HepG2 (cell line): ENCODE measurements around the gene FBXW12. TPM values are rescaled to one million over a fixed set of nuclear protein-coding genes. Genes with fewer than 3 reads are reported as not detected.
A peak's percentile ranks its signal among the peaks of the same experiment; 100 is the strongest.

ENCODE experiments used
- ATAD3A ChIP-seq: sonication (generic); formaldehyde crosslinking; IDR thresholded peaks from 2 replicates; pipeline ENCODE4 v1.4.0; 2020; ENCODE audit warnings: missing genetic modification reagents
- EHMT2 ChIP-seq: fragments of 200-600 bp; sonication (generic); IDR thresholded peaks from 2 replicates; pipeline ENCODE4 v1.7.0; 2017; ENCODE audit warnings: antibody characterized with exemption, low read depth, low read length, borderline replicate concordance
- ELF4 ChIP-seq: sonication (generic); formaldehyde crosslinking; IDR thresholded peaks from 2 replicates; pipeline ENCODE4 v1.5.0; 2020; ENCODE audit warnings: missing genetic modification reagents, mild to moderate bottlenecking, moderate library complexity, borderline replicate concordance
- ETV6 ChIP-seq: sonication (generic); formaldehyde crosslinking; conservative IDR thresholded peaks from 2 replicates; pipeline ENCODE4 v1.4.0; 2020; ENCODE audit warnings: missing genetic modification reagents
- HOXA7 ChIP-seq: sonication (generic); formaldehyde crosslinking; IDR thresholded peaks from 2 replicates; pipeline ENCODE4 v1.8.1; 2022; ENCODE audit warnings: mild to moderate bottlenecking, missing genetic modification reagents, moderate library complexity
- IRX3 ChIP-seq: sonication (generic); formaldehyde crosslinking; IDR thresholded peaks from 2 replicates; pipeline ENCODE4 v1.8.1; 2023; ENCODE audit warnings: mild to moderate bottlenecking, low read depth, missing genetic modification reagents, borderline replicate concordance
- KLF16 ChIP-seq, 2 experiments: sonication (generic) in 1 of 2; formaldehyde crosslinking in 1 of 2; IDR thresholded peaks; 2 replicates each; pipeline versions ENCODE4 v1.6.1 to v1.8.0; 2016 to 2023; ENCODE audit warnings: missing genetic modification reagents in 2 of 2, missing compliant biosample characterization in 1 of 2
- KMT2B ChIP-seq: IDR thresholded peaks from 2 replicates; pipeline ENCODE4 v1.6.1; 2016; ENCODE audit warnings: missing genetic modification reagents, missing compliant biosample characterization
- MEIS1 ChIP-seq: sonication (generic); formaldehyde crosslinking; IDR thresholded peaks from 2 replicates; pipeline ENCODE4 v1.9.0; 2021; ENCODE audit warnings: mild to moderate bottlenecking, missing genetic modification reagents, moderate library complexity, borderline replicate concordance
- MTF2 ChIP-seq: sonication (generic); formaldehyde crosslinking; IDR thresholded peaks from 2 replicates; pipeline ENCODE4 v1.5.0; 2020; ENCODE audit warnings: missing genetic modification reagents, borderline replicate concordance
- MXD4 ChIP-seq: IDR thresholded peaks from 2 replicates; pipeline ENCODE4 v1.6.1; 2016; ENCODE audit warnings: mild to moderate bottlenecking, missing biosample characterization, missing genetic modification reagents
- MZF1 ChIP-seq: sonication (generic); formaldehyde crosslinking; IDR thresholded peaks from 2 replicates; pipeline ENCODE4 v1.8.1; 2023; ENCODE audit warnings: mild to moderate bottlenecking, missing genetic modification reagents, borderline replicate concordance
- PAF1 ChIP-seq: IDR thresholded peaks from 2 replicates; pipeline ENCODE4 v1.6.1; 2016; ENCODE audit warnings: missing genetic modification reagents, missing compliant biosample characterization
- PAWR ChIP-seq: sonication (generic); formaldehyde crosslinking; IDR thresholded peaks from 2 replicates; pipeline ENCODE4 v1.4.0; 2020; ENCODE audit warnings: missing genetic modification reagents, mild to moderate bottlenecking, borderline replicate concordance
- RAD21 ChIP-seq: fragments of 450-650 bp; formaldehyde crosslinking; IDR thresholded peaks from 2 replicates; pipeline ENCODE4 v1.5.0; 2020; ENCODE audit warnings: mild to moderate bottlenecking
- SAFB2 ChIP-seq: sonication (generic); formaldehyde crosslinking; IDR thresholded peaks from 2 replicates; pipeline ENCODE4 v1.5.1; 2020; ENCODE audit warnings: missing genetic modification reagents, low read depth, mild to moderate bottlenecking, borderline replicate concordance
- SETDB1 ChIP-seq: sonication (generic); formaldehyde crosslinking; IDR thresholded peaks from 2 replicates; pipeline ENCODE4 v1.5.1; 2020; ENCODE audit warnings: missing genetic modification reagents, mild to moderate bottlenecking, borderline replicate concordance
- YEATS4 ChIP-seq: sonication (generic); formaldehyde crosslinking; IDR thresholded peaks from 2 replicates; pipeline ENCODE4 v1.4.0; 2020; ENCODE audit warnings: missing genetic modification reagents, borderline replicate concordance
- ZBTB7B ChIP-seq: sonication (generic); formaldehyde crosslinking; IDR thresholded peaks from 2 replicates; pipeline ENCODE4 v1.4.0; 2020; ENCODE audit warnings: missing genetic modification reagents
- ZFY ChIP-seq: sonication (generic); formaldehyde crosslinking; IDR thresholded peaks from 2 replicates; pipeline ENCODE4 v1.4.0; 2020; ENCODE audit warnings: missing genetic modification reagents
- ZMYM4 ChIP-seq: sonication (generic); formaldehyde crosslinking; IDR thresholded peaks from 2 replicates; pipeline ENCODE4 v1.8.1; 2023; ENCODE audit warnings: mild to moderate bottlenecking, missing genetic modification reagents
- ZNF34 ChIP-seq: sonication (generic); formaldehyde crosslinking; IDR thresholded peaks from 2 replicates; pipeline ENCODE4 v1.4.0; 2020; ENCODE audit warnings: mild to moderate bottlenecking, missing genetic modification reagents, borderline replicate concordance
- ZNF350 ChIP-seq: sonication (generic); formaldehyde crosslinking; IDR thresholded peaks from 2 replicates; pipeline ENCODE4 v1.4.0; 2020; ENCODE audit warnings: mild to moderate bottlenecking, low read depth, missing genetic modification reagents, borderline replicate concordance
- ZNF644 ChIP-seq: IDR thresholded peaks from 2 replicates; pipeline ENCODE4 v1.6.1; 2016; ENCODE audit warnings: low read depth
- ZNF652 ChIP-seq: IDR thresholded peaks from 2 replicates; pipeline ENCODE4 v1.6.1; 2016; ENCODE audit warnings: low read depth, borderline replicate concordance
- polyA plus RNA-seq, 8 experiments: library from polyadenylated mRNA; depleted of rRNA in 3 of 8; stranded (reverse) in 7 of 8; unstranded in 1 of 8; fragments of >200 nt; fragmentation: Illumina TruSeq in 4 of 8; extraction: Trizol in 4 of 8; gene quantifications; 2 replicates each; pipeline versions ENCODE4 v1.2.1 to v1.2.3, GENCODE V29; 2011 to 2016; ENCODE audit warnings: low read depth in 4 of 8, missing spikeins in 1 of 8, mixed read lengths in 1 of 8; ENCODE audit not compliant: insufficient read depth in 1 of 8
- total RNA-seq, 5 experiments: library from RNA; depleted of rRNA; stranded (reverse); fragments of >200 nt; fragmentation: Illumina TruSeq; extraction: Trizol; gene quantifications; 2 replicates each; pipeline ENCODE4 v1.2.3, GENCODE V29; 2016; ENCODE audit warnings: low read depth in 1 of 5
- TF ChIP-seq, protein P1 (sequence below): sonication (generic); formaldehyde crosslinking; IDR thresholded peaks from 2 replicates; pipeline ENCODE4 v1.4.0; 2020; ENCODE audit warnings: missing genetic modification reagents
- TF ChIP-seq, protein P2 (sequence below): sonication (generic); formaldehyde crosslinking; IDR thresholded peaks from 2 replicates; pipeline ENCODE4 v1.4.0; 2020; ENCODE audit warnings: missing genetic modification reagents

The FBXW12 gene
- total and polyA plus RNA-seq, 2 of the 13 experiments (the other 11 are each of a cell fraction or from before 2014, with no cell fraction given): not detected

DNA sequence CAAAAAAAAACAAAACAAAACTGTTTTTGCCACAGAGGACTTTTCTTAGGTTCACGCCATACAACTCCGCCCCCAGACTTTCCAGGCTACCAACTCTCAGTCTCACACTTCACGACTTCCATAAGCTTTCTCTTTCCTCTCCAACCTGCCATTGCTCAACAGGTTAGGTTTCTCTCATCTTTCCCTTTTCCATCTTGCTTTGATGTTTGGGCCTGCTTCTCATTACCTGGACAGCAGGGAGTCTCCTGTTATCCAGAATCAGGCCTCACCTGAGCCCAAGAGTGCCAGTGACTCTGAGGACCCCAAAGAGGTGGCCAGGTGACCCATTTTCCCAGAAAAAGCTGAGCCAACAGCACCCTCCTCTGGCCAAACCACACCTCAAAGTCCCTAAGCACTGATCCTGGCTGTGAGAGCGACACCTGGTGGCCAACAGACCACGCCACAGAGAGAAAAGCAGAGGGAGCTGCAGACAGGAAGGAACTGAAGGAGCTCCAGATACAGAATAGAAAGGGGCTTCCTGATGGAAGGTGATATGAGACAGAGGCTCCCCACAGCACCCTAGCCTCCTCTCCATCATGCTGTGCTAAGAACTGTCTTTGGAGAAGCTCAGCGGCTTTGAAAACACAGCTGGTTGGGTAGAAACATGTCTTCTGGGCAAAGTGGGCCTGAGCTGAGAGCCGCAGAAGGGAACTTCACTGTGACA lies 63.9 kb downstream of the FBXW12 start (continued):
- TF ChIP-seq KLF16 (CRISPR knock-in tag; IDR thresholded peaks at IDR 0.05) (peak in 1 of 2 experiments; percentile 81; a peak in 2 of 4 replicates), ZNF644 (CRISPR knock-in tag) (no peak), ZBTB7B (peak; percentile 65; the same call in 1 of the 2 replicates), MXD4 (CRISPR knock-in tag) (0 out of 2 replicates have a peak, but pooled peaks have one; percentile 18), KMT2B (peak; percentile 34; the same call in 1 of the 2 replicates), ELF4 (CRISPR knock-in tag) (no peak), MTF2 (CRISPR knock-in tag) (no peak), ZNF350 (CRISPR knock-in tag) (peak; percentile 68), EHMT2 (no peak), ZMYM4 (peak; percentile 62), IRX3 (CRISPR knock-in tag) (no peak), PAWR (CRISPR knock-in tag) (no peak), YEATS4 (CRISPR knock-in tag) (0 out of 2 replicates have a peak, but pooled peaks have one; percentile 31), SAFB2 (CRISPR knock-in tag) (no peak), SETDB1 (no peak), MEIS1 (CRISPR knock-in tag) (no peak), HOXA7 (CRISPR knock-in tag) (no peak), RAD21 (CRISPR knock-in tag) (peak; percentile 97), ZNF34 (CRISPR knock-in tag) (no peak), ZNF652 (CRISPR knock-in tag) (no peak), PAF1 (CRISPR knock-in tag) (no peak), MZF1 (CRISPR knock-in tag) (no peak), ATAD3A (CRISPR knock-in tag) (no peak), ZFY (CRISPR knock-in tag) (0 out of 2 replicates have a peak, but pooled peaks have one; percentile 9), ETV6 (CRISPR knock-in tag) (no peak)
- TF ChIP-seq, protein P1, sequence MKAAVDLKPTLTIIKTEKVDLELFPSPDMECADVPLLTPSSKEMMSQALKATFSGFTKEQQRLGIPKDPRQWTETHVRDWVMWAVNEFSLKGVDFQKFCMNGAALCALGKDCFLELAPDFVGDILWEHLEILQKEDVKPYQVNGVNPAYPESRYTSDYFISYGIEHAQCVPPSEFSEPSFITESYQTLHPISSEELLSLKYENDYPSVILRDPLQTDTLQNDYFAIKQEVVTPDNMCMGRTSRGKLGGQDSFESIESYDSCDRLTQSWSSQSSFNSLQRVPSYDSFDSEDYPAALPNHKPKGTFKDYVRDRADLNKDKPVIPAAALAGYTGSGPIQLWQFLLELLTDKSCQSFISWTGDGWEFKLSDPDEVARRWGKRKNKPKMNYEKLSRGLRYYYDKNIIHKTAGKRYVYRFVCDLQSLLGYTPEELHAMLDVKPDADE (CRISPR knock-in tag): no peak
- TF ChIP-seq, protein P2, sequence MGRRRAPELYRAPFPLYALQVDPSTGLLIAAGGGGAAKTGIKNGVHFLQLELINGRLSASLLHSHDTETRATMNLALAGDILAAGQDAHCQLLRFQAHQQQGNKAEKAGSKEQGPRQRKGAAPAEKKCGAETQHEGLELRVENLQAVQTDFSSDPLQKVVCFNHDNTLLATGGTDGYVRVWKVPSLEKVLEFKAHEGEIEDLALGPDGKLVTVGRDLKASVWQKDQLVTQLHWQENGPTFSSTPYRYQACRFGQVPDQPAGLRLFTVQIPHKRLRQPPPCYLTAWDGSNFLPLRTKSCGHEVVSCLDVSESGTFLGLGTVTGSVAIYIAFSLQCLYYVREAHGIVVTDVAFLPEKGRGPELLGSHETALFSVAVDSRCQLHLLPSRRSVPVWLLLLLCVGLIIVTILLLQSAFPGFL (CRISPR knock-in tag): no peak
